Ammon's horn (tissue), 1 donor: ENCODE data around the gene ZNF414.
"Not testable (repeated sequence)": the region's sequence is repeated elsewhere in the genome, so short reads cannot be mapped to it uniquely, and the experiment has no call there.

Experiments used
- DNase-seq: peaks from one replicate; pipeline ENCODE4 v3.0.0-alpha.2; 2016; ENCODE audit warnings: low spot score

ZNF414 gene

DNA sequence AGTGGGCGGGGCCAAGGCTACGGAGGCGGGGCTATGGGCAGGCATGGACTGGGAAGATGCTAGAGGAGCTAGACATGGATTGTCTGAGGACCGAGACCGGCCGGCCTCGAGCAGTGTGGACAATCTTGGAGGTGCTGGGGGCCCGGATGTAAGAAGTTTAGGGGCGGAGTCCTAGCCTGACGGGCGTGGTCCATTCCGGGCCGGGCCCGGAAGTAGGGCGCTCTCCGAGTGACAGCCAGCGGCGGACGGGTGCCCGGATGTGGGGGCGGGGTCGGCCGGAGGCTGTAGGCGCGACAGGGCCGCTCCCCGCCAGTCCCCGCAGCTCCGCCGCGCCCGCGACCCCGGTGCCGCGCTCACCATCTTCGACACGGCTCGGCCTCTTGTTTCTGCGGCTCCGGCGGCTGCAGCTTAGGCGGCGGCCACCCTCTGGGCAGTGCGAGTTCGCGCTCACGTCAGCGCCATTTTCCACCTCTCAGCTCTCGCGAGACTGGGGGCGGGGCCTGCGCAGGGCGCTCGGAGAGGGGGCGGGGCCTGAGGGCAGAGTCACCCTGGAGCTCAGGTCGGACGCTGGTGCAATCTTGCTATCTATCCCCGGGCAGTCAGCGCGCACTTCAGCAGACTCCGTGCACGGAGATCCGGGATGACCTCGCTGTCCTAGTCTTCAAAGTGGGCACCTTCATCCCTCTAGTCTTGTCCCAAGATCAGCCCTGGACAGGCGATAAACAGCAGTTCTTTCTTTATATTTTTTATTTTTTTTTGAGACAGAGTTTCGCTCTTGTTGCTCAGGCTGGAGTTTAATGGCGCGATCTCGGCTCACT, at the start of gene ZNF414:
TSS of gene ZNF414 (minus strand) at position 481 of the 818 bp plus-strand sequence. CDS start at position 360, 121 bp downstream.
- peak; percentile 97 for DNase-seq

- no peak for DNase-seq
These were observed 47.3 kb upstream of the ZNF414 start for GRCh38 chr19:8561075-8561764.

DNA sequence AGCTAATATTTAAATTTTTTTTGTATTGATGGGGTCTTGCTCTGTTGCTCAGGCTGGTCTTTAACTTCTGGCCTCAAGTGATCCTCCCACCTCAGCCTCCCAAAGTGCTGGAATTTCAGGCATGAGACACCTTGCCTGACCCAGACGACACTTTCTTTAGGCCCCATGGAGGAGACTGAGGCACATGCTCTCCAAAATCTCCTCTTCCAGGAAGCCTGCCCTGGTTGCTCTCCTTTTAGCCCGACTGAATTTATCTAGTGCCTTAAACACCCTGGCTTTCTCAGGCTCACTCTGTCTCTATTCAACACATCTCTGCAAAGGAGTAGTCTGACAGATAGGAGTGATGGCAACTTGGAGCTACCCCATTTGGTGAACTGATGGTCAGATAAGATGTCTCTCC, 44.4 kb upstream of the ZNF414 start:
- DNase-seq: no peak

- no peak for DNase-seq
These were observed 43.8 kb upstream of the ZNF414 start for GRCh38 chr19:8557642-8558238.

- not testable (repeated sequence) for DNase-seq
These were observed 39.8 kb upstream of the ZNF414 start for GRCh38 chr19:8553729-8554128.

GRCh38 chr19:8552810-8553209, 38.8 kb upstream of the ZNF414 start:
- no peak for DNase-seq

- no peak for DNase-seq
These were observed 36.1 kb upstream of the ZNF414 start for GRCh38 chr19:8550070-8550469.

DNA sequence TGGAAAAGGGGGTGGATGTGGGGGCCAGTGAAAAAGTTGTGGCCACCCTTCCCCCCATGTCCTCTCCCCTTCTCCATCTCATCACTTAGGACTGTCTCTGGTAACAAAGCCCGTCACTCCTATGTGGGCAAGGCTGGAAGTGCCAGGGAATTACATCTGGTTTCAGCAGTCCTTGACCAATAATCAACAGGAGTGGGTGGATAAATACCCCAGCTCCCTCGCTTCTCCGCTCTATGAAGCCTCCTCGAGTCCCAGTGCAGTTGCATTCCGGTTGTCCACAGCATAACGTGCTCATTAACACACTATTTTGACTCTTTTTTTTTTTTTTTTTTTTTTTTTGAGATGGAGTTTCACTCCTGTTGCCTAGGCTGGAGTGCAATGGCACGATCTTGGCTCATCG, 31.8 kb upstream of the ZNF414 start:
- DNase-seq: no peak

DNA sequence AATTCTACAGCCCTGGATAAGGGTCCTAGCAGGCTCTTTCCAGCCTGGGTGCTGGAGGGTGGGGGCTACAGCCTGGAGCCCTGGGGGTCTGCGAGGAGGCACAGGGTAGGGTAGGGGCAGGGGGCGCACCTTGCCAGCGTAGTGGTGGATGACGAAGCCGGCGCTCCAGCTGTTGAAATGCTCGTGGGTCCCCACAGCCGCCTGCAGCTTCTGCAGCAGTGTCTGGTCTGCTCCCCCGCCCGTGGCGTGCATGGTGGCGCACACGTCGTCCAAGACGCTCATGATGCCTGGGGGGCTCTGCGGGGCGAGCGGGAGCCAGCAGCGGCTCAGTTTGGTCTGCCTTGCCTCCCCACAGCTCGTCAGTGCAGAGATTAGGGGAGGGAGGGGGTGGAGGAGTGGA, 30.2 kb upstream of the ZNF414 start:
- no peak for DNase-seq

- no peak for DNase-seq
These were observed 25.7 kb upstream of the ZNF414 start for GRCh38 chr19:8539621-8540149.

- DNase-seq: no peak
These were observed 23.1 kb upstream of the ZNF414 start for GRCh38 chr19:8537099-8537498.

- no peak for DNase-seq
These were observed 22.3 kb upstream of the ZNF414 start for GRCh38 chr19:8536282-8536681.

- no peak for DNase-seq
These were observed 18.3 kb upstream of the ZNF414 start for GRCh38 chr19:8532225-8532624.

DNA sequence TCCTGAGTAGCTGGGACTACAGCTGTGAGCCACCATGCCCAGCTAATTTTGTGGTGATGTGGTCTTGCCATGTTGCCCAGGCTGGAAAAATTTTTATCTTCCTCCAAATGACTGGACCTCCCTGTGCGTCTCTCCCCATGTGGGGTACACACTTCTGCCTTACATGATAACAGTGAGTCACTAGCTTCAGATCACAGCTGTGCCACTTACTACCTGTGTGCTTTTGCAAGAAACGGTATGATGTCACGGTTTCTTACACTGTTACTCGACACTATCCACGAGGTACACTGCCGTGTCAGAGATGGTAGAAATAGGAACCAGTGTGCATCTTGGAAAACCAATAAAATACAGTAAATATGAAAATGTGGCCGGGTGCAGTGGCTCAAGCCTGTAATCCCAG, 17.5 kb upstream of the ZNF414 start:
- DNase-seq: no peak

GRCh38 chr19:8530061-8530679, 16.2 kb upstream of the ZNF414 start:
- no peak for DNase-seq

GRCh38 chr19:8529369-8530006, 15.5 kb upstream of the ZNF414 start:
- DNase-seq: no peak

- DNase-seq: no peak
These were observed 14.5 kb upstream of the ZNF414 start for GRCh38 chr19:8528500-8528899.

GRCh38 chr19:8526345-8527091, 12.6 kb upstream of the ZNF414 start:
- peak; percentile 90 for DNase-seq

DNA sequence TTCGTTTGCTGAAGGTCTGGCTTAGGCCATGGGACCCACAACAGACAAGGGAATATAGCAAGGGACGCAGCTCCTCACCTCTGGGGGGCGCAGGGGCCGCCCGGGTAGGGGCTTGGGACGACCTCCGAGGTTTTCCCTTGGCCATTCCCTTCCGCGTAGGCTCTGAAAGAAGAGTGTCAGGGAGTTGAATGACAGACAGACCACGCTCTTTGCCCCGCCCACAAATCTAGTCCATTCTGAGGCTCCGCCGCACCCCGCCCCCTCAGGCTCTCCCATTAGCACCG, 11.4 kb upstream of the ZNF414 start:
- no peak for DNase-seq

- no peak for DNase-seq
These were observed 5.4 kb upstream of the ZNF414 start for GRCh38 chr19:8519388-8519787.

- no peak for DNase-seq
These were observed 4.6 kb upstream of the ZNF414 start for GRCh38 chr19:8518536-8518935.
